HG02970 (cell line): ENCODE measurements around the gene PTPRN2.
"Not testable (repeated sequence)": the region's sequence is repeated elsewhere in the genome, so short reads cannot be mapped to it uniquely, and the experiment has no call there.

ENCODE experiments used
- ATAC-seq: cut with Tn5 transposase; IDR thresholded peaks from one replicate; pipeline ENCODE4 v1.9.1; 2021; ENCODE audit warnings: mild to moderate bottlenecking, moderate library complexity, moderate number of reproducible peaks; ENCODE audit not compliant: unreplicated experiment, low FRiP score

The PTPRN2 gene

GRCh38 chr7:157944051-157944450, 643.6 kb downstream of the PTPRN2 start:
- ATAC-seq, result no peak

DNA sequence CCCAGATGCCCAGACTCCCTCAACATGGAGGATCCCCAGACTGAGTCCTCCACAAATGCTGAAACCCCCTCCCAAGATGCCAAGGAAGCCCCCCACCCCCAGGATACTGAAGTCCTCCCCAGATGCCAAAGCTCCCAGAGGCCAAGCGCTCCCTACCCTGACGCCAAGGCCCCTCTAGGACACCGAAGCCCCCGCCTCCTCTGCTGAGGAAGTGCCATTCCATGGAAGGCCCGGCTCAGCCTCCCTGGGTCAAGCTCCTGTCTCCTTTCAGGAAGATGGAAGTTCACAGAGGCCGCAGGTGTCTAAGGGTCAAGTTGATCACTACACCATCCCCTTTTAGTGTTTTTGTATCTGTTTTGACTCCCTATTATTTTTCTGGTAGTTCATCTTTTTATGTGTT, 644.1 kb downstream of the PTPRN2 start:
- ATAC-seq, result no peak

DNA sequence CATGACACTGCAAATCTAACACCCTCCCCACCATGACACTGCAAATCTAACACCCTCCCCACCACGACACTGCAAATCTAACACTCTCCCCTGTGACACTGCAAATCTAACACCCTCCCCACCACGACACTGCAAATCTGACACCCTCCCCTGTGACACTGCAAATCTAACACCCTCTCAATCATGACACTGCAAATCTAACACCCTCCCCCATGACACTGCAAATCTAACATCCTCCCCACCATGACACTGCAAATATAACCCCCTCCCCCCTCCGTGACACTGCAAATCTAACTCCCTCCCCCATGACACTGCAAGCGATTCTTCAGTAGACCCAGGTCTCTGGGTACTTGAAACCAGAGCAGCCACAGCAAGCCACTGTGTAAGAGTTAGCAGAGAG, 646.4 kb downstream of the PTPRN2 start:
- ATAC-seq, result no peak

DNA sequence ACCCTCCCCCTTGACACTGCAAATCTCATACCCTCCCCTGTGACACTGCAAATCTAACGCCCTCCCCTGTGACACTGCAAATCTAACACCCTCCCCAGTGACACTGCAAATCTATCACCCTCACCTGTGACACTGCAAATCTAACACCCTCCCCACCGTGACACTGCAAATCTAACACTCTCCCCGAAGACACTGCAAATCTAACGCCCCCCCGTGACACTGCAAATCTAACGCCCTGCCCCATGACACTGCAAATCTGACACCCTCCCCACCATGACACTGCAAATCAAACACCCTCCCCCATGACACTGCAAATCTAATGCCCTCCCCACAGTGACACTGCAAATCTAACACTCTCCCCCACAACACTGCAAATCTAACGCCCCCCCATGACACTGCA, 647.1 kb downstream of the PTPRN2 start:
- no peak for ATAC-seq

DNA sequence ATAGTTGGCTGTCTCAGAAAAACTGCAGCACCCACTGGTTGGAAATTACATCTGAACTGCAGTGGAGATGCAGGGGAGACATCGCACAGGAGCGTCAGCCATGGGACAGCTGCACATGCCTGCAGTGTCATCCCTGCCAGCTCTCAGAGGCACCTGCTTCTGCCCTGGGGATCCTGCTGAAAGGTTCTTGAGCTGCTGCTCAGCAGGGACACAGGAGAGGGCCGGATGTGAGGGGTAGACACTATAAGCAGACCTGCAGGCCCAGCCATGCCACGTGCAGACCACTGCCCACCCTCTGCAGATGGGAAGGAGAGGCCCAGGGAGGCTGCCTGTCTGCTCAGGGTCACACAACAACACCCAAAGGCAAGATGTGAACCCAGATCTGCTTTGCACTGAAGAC, 649.4 kb downstream of the PTPRN2 start:
- ATAC-seq, result no peak

DNA sequence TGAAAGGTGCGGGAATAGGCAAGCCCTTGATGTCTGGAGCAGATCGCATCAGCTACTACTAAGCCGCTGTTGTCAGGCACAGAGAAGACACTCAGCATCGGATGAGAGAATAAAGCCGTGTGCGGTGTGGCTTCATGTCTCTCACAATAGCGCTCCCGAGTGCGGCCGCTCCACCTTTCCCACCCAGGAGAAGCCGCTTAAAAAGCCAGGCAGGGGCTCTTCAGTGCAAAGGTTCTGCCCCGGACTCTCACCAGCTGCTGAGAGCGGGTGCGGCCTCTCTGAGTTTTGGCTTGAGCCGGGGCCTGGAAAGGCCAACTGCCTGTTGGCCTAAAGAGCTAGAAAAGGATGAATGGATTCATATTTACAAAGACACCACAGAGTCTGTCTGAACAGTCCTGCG, 650.2 kb downstream of the PTPRN2 start:
- ATAC-seq, result no peak

- no peak for ATAC-seq
These were observed 650.6 kb downstream of the PTPRN2 start for GRCh38 chr7:157936976-157937375.

GRCh38 chr7:157935721-157936120, 651.9 kb downstream of the PTPRN2 start:
- not testable (repeated sequence) for ATAC-seq

GRCh38 chr7:157933219-157934155, 654.1 kb downstream of the PTPRN2 start:
- ATAC-seq, result not testable (repeated sequence)

DNA sequence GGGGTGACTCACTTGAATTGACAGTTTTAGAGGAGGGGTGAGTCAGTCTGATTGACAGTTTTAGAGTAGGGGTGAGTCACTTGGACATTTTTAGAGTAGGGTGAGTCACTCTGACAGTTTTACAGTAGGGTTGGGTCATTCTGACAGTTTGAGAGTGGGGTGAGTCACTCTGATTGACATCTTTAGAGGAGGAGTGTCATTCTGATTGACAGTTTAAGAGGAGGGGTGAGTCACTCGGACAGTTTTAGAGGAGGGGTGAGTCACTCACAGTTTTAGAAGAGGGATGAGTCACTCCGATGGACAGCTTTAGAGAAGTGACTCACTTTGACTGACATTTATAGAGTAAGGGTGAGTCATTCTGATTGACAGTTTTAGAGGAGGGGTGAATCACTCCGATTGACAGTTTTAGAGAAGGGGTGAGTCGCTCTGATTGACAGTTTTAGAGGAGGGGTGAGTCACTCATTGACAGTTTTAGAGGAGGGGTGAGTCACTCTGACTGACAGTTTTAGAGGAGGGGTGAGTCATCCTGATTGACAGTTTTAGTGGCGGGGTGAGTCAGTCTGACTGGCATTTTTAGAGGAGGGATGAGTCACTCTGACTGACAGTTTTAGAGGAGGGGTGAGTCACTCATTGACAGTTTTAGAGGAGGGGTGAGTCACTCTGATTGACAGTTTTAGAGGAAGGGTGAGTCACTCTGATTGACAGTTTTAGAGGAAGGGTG, 655.0 kb downstream of the PTPRN2 start:
- ATAC-seq, result no peak

- no peak for ATAC-seq
These were observed 656.6 kb downstream of the PTPRN2 start for GRCh38 chr7:157930926-157931466.

GRCh38 chr7:157930441-157930840, 657.2 kb downstream of the PTPRN2 start:
- no peak for ATAC-seq

DNA sequence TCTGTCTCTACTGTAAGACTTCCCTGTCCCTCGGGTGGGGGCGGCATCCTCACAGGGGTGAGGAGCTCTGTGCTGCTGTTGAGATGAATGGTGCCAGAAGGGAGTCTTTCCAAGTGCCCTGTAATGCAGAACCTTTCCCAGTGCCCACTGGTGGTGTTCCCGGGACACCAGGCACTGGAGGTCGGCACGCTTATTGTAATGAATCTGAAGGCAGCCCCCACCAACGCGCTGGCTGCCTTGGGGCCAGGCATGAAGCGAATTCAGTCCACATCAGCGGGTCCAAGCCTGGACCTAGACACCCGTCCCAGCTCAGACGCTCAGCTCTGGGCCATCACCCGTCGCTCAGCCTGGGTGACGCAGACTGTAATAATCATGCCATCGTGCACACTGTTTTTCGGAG, 658.0 kb downstream of the PTPRN2 start:
- no peak for ATAC-seq

- no peak for ATAC-seq
These were observed 658.7 kb downstream of the PTPRN2 start for GRCh38 chr7:157928808-157929425.

GRCh38 chr7:157928171-157928794, 659.3 kb downstream of the PTPRN2 start:
- no peak for ATAC-seq

GRCh38 chr7:157927313-157927925, 660.2 kb downstream of the PTPRN2 start:
- ATAC-seq, result no peak

- no peak for ATAC-seq
These were observed 661.0 kb downstream of the PTPRN2 start for GRCh38 chr7:157926521-157927150.

DNA sequence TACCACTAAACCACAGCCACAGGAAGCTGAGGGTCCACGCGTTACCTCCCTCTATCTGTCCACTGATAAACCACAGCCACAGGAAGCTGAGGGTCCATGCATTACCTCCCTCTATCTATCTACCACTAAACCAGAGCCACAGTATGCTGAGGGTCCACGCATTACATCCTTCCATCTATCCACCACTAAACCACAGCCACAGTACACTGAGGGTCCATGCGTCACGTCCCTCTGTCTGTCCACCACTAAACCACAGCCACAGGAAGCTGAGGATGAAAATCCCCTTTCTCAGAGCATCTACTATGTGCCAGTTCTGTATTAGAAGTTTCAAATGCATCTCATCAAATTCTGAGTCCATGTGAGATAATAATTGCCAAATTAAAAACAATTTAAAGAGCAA, 661.5 kb downstream of the PTPRN2 start:
- no peak for ATAC-seq

GRCh38 chr7:157925383-157925875, 662.2 kb downstream of the PTPRN2 start:
- no peak for ATAC-seq
